GM12875 (cell line): ENCODE measurements around the gene PATJ.
"Not testable (repeated sequence)": the region's sequence is repeated elsewhere in the genome, so short reads cannot be mapped to it uniquely, and the experiment has no call there.

Experiments
- H3K4me3 ChIP-seq: one replicate; pipeline ENCODE4 v1.5.1; 2011; ENCODE audit warnings: low read depth, low read length, control low read depth
- TF ChIP-seq, protein P1 (sequence below): IDR thresholded peaks from 2 replicates; pipeline ENCODE4 v1.5.1; 2011; ENCODE audit warnings: low read depth, mild to moderate bottlenecking, control low read depth, inconsistent platforms, low read length, moderate library complexity, borderline replicate concordance; ENCODE audit not compliant: insufficient read depth

Gene PATJ

GRCh38 chr1:62159940-62160348, 417.7 kb downstream of the PATJ start:
- TF ChIP-seq, protein P1, sequence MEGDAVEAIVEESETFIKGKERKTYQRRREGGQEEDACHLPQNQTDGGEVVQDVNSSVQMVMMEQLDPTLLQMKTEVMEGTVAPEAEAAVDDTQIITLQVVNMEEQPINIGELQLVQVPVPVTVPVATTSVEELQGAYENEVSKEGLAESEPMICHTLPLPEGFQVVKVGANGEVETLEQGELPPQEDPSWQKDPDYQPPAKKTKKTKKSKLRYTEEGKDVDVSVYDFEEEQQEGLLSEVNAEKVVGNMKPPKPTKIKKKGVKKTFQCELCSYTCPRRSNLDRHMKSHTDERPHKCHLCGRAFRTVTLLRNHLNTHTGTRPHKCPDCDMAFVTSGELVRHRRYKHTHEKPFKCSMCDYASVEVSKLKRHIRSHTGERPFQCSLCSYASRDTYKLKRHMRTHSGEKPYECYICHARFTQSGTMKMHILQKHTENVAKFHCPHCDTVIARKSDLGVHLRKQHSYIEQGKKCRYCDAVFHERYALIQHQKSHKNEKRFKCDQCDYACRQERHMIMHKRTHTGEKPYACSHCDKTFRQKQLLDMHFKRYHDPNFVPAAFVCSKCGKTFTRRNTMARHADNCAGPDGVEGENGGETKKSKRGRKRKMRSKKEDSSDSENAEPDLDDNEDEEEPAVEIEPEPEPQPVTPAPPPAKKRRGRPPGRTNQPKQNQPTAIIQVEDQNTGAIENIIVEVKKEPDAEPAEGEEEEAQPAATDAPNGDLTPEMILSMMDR: no peak
- H3K4me3 ChIP-seq: no peak overlapping the region

- TF ChIP-seq, protein P1: no peak
Measured at GRCh38 chr1:62161711-62162110, 419.4 kb downstream of the PATJ start.

GRCh38 chr1:62170380-62170779, 428.1 kb downstream of the PATJ start:
- not testable (repeated sequence) for H3K4me3 ChIP-seq

More at GRCh38 chr1:62161711-62162110, 419.4 kb downstream of the PATJ start:
- H3K4me3 ChIP-seq: no peak overlapping the region

GRCh38 chr1:62175568-62176179, 433.4 kb downstream of the PATJ start:
- no peak overlapping the region for H3K4me3 ChIP-seq
- TF ChIP-seq, protein P1: peak; percentile 65; the same call in 1 of the 2 replicates

- H3K4me3 ChIP-seq: no peak overlapping the region
- TF ChIP-seq, protein P1: no peak
Measured at GRCh38 chr1:62176597-62177312, 434.5 kb downstream of the PATJ start.

- TF ChIP-seq, protein P1: no peak
- no peak overlapping the region for H3K4me3 ChIP-seq
Measured at GRCh38 chr1:62177621-62178020, 435.3 kb downstream of the PATJ start.

GRCh38 chr1:62178372-62178771, 436.1 kb downstream of the PATJ start:
- TF ChIP-seq, protein P1: no peak
- H3K4me3 ChIP-seq: no peak overlapping the region

- H3K4me3 ChIP-seq: not testable (repeated sequence)
Measured at GRCh38 chr1:62180054-62180453, 437.8 kb downstream of the PATJ start.
